Measurements from ENCODE around the gene LAG3.

LAG3 gene

DNA sequence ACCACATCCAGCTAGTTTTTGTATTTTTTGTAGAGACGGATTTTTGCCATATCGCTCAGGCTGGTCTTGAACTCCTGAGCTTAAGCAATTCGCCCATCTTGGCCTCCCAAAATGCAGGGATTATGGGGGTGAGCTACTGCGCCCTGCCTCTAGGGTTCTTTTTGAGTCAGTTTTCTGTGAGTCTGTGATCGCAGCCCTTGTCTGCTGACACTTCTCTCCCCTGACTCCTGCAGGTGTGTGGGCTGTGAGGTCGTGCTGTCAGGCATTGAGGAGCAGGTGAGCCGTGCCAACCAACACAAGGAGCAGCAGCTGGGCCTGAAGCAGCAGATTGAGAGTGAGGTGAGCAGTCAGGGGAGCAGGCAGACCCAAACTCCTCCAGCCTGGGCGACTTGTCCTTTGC lies 42.2 kb upstream of the LAG3 start:
- H3K4me2 ChIP-seq (ENCODE audit: low read depth, low read length, poor library complexity, severe bottlenecking) = no peak overlapping the region
- no peak overlapping the region for H2AFZ ChIP-seq (ENCODE audit: low read depth, low read length, severe bottlenecking)
- H3K27me3 ChIP-seq (ENCODE audit: low read length) = no peaks in the 10 kb centered on the region
- H3K9ac ChIP-seq (ENCODE audit: low read length) = no peak overlapping the region
- no peak overlapping the region for H3K27ac ChIP-seq (ENCODE audit: low read depth, low read length)
- H3K36me3 ChIP-seq (ENCODE audit: low read length) = no peaks in the 10 kb centered on the region
- TF ChIP-seq, protein P1, sequence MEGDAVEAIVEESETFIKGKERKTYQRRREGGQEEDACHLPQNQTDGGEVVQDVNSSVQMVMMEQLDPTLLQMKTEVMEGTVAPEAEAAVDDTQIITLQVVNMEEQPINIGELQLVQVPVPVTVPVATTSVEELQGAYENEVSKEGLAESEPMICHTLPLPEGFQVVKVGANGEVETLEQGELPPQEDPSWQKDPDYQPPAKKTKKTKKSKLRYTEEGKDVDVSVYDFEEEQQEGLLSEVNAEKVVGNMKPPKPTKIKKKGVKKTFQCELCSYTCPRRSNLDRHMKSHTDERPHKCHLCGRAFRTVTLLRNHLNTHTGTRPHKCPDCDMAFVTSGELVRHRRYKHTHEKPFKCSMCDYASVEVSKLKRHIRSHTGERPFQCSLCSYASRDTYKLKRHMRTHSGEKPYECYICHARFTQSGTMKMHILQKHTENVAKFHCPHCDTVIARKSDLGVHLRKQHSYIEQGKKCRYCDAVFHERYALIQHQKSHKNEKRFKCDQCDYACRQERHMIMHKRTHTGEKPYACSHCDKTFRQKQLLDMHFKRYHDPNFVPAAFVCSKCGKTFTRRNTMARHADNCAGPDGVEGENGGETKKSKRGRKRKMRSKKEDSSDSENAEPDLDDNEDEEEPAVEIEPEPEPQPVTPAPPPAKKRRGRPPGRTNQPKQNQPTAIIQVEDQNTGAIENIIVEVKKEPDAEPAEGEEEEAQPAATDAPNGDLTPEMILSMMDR (IDR thresholded peaks at IDR 0.05; ENCODE audit: insufficient read depth, low read length, poor library complexity, severe bottlenecking) = no peak
- TF ChIP-seq EZH2phosphoT487 (conservative IDR thresholded peaks at IDR 0.05; ENCODE audit: low read length) = no peak
- no peaks in the 10 kb centered on the region for H3F3A ChIP-seq (ENCODE audit: insufficient read depth)
- H4K20me1 ChIP-seq (ENCODE audit: low read depth, low read length) = no peaks in the 10 kb centered on the region
- H3K9me2 ChIP-seq (replicated peaks; ENCODE audit: insufficient read depth, low read length) = no peaks in the 10 kb centered on the region
- H3K4me3 ChIP-seq (ENCODE audit: insufficient read depth, low read length, poor library complexity, severe bottlenecking) = no peak overlapping the region
- H3K9me3 ChIP-seq (ENCODE audit: insufficient read depth, low read length) = no peaks in the 10 kb centered on the region
- H3K79me2 ChIP-seq (ENCODE audit: insufficient read depth, low read length) = no peaks in the 10 kb centered on the region

DNA sequence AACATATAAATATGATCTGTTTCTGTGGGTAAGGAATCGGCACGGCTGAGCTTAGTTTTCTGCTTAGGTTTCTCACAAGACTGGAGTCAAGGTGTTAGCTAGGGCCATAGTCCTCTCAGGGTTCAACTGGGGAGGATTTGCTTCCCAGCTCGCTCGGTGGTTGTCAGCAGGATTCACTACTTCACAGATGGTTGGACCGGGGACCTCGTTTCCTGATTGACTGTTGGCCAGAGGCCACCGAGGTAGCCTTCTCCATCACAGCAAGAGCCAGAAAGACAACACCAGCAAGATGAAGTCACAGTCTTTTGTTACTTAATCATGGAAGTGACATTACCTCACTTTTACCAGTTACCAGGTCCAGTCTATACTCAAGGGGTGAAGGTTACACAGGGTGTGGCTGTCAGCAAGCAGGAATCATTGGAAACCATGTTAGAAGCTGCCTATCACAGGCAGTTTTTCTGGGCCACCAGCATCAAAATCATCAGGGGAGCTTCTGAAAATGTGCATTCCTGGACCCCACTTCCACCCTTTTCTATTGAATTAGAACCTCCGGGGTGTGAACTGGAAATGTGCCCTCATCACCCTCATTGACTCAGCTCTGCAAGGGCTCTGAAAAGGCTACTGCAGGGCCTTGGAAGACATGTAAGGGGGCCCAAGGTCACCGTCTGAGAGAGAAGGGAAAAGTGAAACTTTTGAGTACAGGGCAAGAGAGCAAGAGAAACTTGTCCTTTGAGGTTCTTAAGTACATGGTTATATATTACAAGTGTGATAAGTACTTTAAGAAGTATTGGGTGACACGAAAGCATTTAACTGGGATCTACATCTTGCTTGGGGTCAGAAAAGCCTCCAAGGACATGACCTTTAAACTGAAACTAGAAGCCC lies 37.6 kb upstream of the LAG3 start:
- Histone ChIP-seq H4K20me1 (ENCODE audit: low read depth, low read length) (no peaks in the 10 kb centered on the region), H3K9me2 (replicated peaks; ENCODE audit: insufficient read depth, low read length) (no peaks in the 10 kb centered on the region), H2AFZ (ENCODE audit: low read depth, low read length, severe bottlenecking) (no peak overlapping the region), H3K27ac (ENCODE audit: low read depth, low read length) (no peak overlapping the region), H3K4me2 (ENCODE audit: low read depth, low read length, poor library complexity, severe bottlenecking) (no peak overlapping the region), H3K36me3 (ENCODE audit: low read length) (no peaks in the 10 kb centered on the region), H3K27me3 (ENCODE audit: low read length) (no peaks in the 10 kb centered on the region), H3F3A (ENCODE audit: insufficient read depth) (no peaks in the 10 kb centered on the region), H3K4me3 (ENCODE audit: insufficient read depth, low read length, poor library complexity, severe bottlenecking) (no peak overlapping the region), H3K9me3 (ENCODE audit: insufficient read depth, low read length) (no peaks in the 10 kb centered on the region), H3K9ac (ENCODE audit: low read length) (no peak overlapping the region), H3K79me2 (ENCODE audit: insufficient read depth, low read length) (no peaks in the 10 kb centered on the region)
- TF ChIP-seq EZH2phosphoT487 (conservative IDR thresholded peaks at IDR 0.05; ENCODE audit: low read length) = no peak
- TF ChIP-seq, protein P1 (IDR thresholded peaks at IDR 0.05; ENCODE audit: insufficient read depth, low read length, poor library complexity, severe bottlenecking) = no peak

DNA sequence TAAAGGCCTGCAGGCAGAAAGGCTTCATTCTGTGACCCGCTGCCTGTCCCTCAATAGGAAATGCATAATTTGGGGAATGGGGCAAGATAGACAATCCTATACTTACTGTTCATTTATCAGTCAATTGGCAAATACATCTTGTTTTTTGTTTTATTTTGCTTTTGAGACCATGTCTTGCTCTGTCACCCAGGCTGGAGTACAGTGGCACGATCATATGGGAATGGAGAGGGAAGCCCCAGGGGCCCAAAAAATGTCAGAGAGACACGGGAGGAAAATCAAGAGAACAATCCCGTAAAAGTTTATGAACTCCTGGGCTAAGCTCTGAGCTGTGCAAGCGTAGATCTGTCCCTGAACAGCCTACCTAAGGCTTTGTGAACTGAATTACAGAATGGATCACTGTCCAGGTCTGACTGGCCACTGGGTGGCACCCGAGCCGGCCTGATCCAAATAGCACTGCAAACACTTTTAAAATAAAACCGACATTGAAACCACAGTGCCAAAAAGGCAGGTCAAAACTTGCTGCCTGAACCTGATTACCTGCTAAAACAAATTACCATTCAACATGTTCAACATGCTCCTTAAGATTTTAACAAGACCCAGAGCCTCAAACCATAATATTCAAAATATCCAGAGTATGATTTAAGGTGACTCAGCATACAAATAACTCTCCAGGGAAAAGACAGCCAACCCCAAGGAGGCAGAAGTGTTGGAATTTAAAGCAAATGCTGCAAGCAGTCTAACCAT lies 36.7 kb upstream of the LAG3 start:
- no peak overlapping the region for H3K4me3 ChIP-seq (ENCODE audit: insufficient read depth, low read length, poor library complexity, severe bottlenecking)
- H3K36me3 ChIP-seq (ENCODE audit: low read length) = no peaks in the 10 kb centered on the region
- H3K4me2 ChIP-seq (ENCODE audit: low read depth, low read length, poor library complexity, severe bottlenecking) = no peak overlapping the region
- no peaks in the 10 kb centered on the region for H3K9me3 ChIP-seq (ENCODE audit: insufficient read depth, low read length)
- H3F3A ChIP-seq (ENCODE audit: insufficient read depth) = no peaks in the 10 kb centered on the region
- no peak overlapping the region for H3K27ac ChIP-seq (ENCODE audit: low read depth, low read length)
- no peaks in the 10 kb centered on the region for H4K20me1 ChIP-seq (ENCODE audit: low read depth, low read length)
- no peak overlapping the region for H2AFZ ChIP-seq (ENCODE audit: low read depth, low read length, severe bottlenecking)
- H3K9ac ChIP-seq (ENCODE audit: low read length) = no peak overlapping the region
- no peak for TF ChIP-seq EZH2phosphoT487 (conservative IDR thresholded peaks at IDR 0.05; ENCODE audit: low read length)
- TF ChIP-seq, protein P1 (IDR thresholded peaks at IDR 0.05; ENCODE audit: insufficient read depth, low read length, poor library complexity, severe bottlenecking) = no peak
- H3K27me3 ChIP-seq (ENCODE audit: low read length) = no peaks in the 10 kb centered on the region
- no peaks in the 10 kb centered on the region for H3K79me2 ChIP-seq (ENCODE audit: insufficient read depth, low read length)
- H3K9me2 ChIP-seq (replicated peaks; ENCODE audit: insufficient read depth, low read length) = no peaks in the 10 kb centered on the region
